Omental fat pad (tissue), 4 donors: Measurements from ENCODE around the gene CIRBP. TPM values are rescaled to one million over a fixed set of nuclear protein-coding genes. Genes with fewer than 3 reads are reported as not detected.

Experiments used
- ATAC-seq: fragments of 150-250 bp; one replicate; pipeline ENCODE4 v1.9.1; 2016; ENCODE audit warnings: mild to moderate bottlenecking, moderate library complexity; ENCODE audit not compliant: low FRiP score
- DNase-seq: peaks from one replicate; pipeline ENCODE4 v3.0.0-alpha.2; 2019; ENCODE audit warnings: low spot score
- CTCF ChIP-seq, 3 donors: fragments of 450-650 bp; IDR thresholded peaks; one replicate each; pipeline ENCODE4 v1.5.1; 2016 to 2017; ENCODE audit warnings: antibody characterized with exemption in 3 of 3, mild to moderate bottlenecking in 3 of 3, moderate library complexity in 2 of 3
- total RNA-seq, 4 donors: library from RNA; depleted of rRNA; stranded (reverse); fragments of >200 nt; gene quantifications; one replicate each; pipeline ENCODE4 v1.1.0, GENCODE V29; 2016

CIRBP gene
- total RNA-seq, 4 donors from 2014 or later = 292 to 484 (median 372) TPM

- peak; percentile 36 for ATAC-seq
- no peak for DNase-seq
- TF ChIP-seq CTCF (IDR thresholded peaks at IDR 0.05) = no peak
Observed at GRCh38 chr19:1223018-1223855, 45.9 kb upstream of the CIRBP start.

- ATAC-seq (no peak), DNase-seq (no peak)
Observed at GRCh38 chr19:1224047-1224825, 44.9 kb upstream of the CIRBP start.

GRCh38 chr19:1224847-1225246 is 44.3 kb upstream of the CIRBP start:
- no peak for DNase-seq
- ATAC-seq = no peak
- TF ChIP-seq CTCF (IDR thresholded peaks at IDR 0.05) = no peak

More at GRCh38 chr19:1224047-1224825, 44.9 kb upstream of the CIRBP start:
- no peak for TF ChIP-seq CTCF (IDR thresholded peaks at IDR 0.05)

GRCh38 chr19:1225440-1226226 is 43.5 kb upstream of the CIRBP start:
- TF ChIP-seq CTCF (IDR thresholded peaks at IDR 0.05) = no peak
- no peak for ATAC-seq

GRCh38 chr19:1226227-1226518 is 43.0 kb upstream of the CIRBP start:
- ATAC-seq (no peak), DNase-seq (no peak)
- no peak for TF ChIP-seq CTCF (IDR thresholded peaks at IDR 0.05)

More at GRCh38 chr19:1225440-1226226, 43.5 kb upstream of the CIRBP start:
- DNase-seq = no peak

- no peak for TF ChIP-seq CTCF (IDR thresholded peaks at IDR 0.05)
- ATAC-seq (no peak), DNase-seq (no peak)
Observed at GRCh38 chr19:1226522-1227303, 42.4 kb upstream of the CIRBP start.
